Mammary epithelial cell (primary cell): Measurements from ENCODE around the gene UPK1A.

Experiments
- CTCF ChIP-seq, 2 donors: IDR thresholded peaks in 1 of 2; conservative IDR thresholded peaks in 1 of 2; 2 replicates each; pipeline ENCODE4 v1.5.1; 2011 to 2012; ENCODE audit warnings: inconsistent platforms in 2 of 2, low read length in 2 of 2, mild to moderate bottlenecking in 2 of 2, control low read depth in 1 of 2, low read depth in 1 of 2; ENCODE audit not compliant: insufficient read depth in 1 of 2; ENCODE audit errors: extremely low read depth in 1 of 2
- EZH2 ChIP-seq: IDR thresholded peaks from 2 replicates; pipeline ENCODE4 v1.6.1; 2012; ENCODE audit warnings: low read length, inconsistent platforms, borderline replicate concordance

GRCh38 chr19:35622750-35623149, 43.6 kb upstream of the UPK1A start:
- TF ChIP-seq CTCF (conservative IDR thresholded peaks at IDR 0.05 in 1 of 2, IDR thresholded peaks at IDR 0.05 in 1 of 2; ENCODE audit: extremely low read depth in 1 of 2, insufficient read depth in 1 of 2, low read depth in 1 of 2, low read length in 2 of 2) (no peak), EZH2 (no peak)
